ENCODE measurements around the gene DSG1.
"Not testable (repeated sequence)": the region's sequence is repeated elsewhere in the genome, so short reads cannot be mapped to it uniquely, and the experiment has no call there.

DSG1 gene

GRCh38 chr18:31317860-31318259 is at the start of gene DSG1:
TSS of gene DSG1 (plus strand) at chr18:31318160. CDS start at chr18:31318301, 141 bp downstream.
- in situ Hi-C loops (cut with HindIII; ENCODE audit: low pct_ligation_motif_present, low pct_unique_long_range_greater_than_20kb, low sequenced_read_pairs) = no loop called here

DNA sequence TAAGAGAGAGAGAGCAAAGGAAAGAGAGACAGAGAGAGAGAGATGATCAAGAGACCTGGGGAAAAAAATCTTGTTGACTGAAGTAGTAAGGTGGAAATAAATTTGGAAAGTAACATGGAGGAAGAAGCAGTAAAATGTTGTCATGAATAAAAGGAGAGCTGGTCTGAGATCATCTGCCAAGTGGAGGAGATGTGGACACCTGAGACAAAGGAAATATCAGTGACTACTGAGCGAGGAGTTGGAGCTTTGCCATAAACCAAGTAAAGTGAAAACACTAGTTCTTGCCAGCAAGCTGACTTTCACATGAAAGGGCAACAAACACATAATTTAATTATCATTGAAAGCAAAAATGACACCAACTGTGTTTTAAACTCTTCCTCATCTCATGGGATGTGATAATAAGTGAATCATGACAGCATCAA is 49.0 kb upstream of the DSG1 start:
- in situ Hi-C loops (cut with HindIII; ENCODE audit: low pct_ligation_motif_present, low pct_unique_long_range_greater_than_20kb, low sequenced_read_pairs) = no loop called here

More at GRCh38 chr18:31317860-31318259, at the start of gene DSG1:
- no peak for DNase-seq

DNA sequence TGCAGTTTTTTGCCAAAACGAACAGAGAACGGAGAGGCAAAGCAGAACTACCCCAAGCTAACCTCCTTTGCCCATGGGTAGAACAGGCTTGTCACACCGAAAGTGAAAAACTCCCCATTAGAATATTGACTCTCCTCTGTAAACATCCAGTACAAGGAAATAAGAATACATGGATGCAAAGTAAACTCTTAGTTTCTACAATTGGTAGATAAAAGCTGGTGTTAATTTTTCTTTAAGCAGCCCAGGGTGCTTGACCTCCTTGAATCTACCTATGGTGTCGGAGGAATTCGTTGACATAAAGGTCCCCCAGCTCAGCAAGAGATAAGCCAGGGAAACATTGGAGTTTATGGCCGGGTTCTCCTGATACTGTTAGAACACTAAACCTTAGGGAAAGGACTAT is 48.4 kb upstream of the DSG1 start:
- no peak for DNase-seq
- in situ Hi-C loops (cut with HindIII; ENCODE audit: low pct_ligation_motif_present, low pct_unique_long_range_greater_than_20kb, low sequenced_read_pairs) = no loop called here

More for the DNA sequence above, 49.0 kb upstream of the DSG1 start:
- no peak for DNase-seq

DNA sequence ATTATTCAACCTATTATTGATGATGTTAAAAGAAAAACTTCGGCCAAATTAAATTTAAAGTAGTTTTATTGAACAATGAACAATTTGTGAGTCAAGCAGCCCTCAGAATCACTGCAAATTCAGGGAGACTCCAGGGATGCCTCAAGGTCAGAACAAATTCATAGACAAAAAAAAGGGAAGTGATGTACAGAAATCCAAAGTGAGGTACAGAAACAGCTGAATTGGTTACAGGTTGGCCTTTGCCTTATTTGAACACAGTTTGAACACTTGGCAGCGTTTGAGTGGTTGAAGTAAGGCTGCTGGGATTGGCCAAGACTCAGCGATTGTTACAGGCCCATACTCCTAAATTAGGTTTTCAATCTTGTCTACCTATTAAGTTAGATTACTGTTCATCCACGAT is 47.4 kb upstream of the DSG1 start:
- in situ Hi-C loops (cut with HindIII; ENCODE audit: low pct_ligation_motif_present, low pct_unique_long_range_greater_than_20kb, low sequenced_read_pairs) = no loop called here

GRCh38 chr18:31273812-31274527 is 44.0 kb upstream of the DSG1 start:
- no peak for DNase-seq
- in situ Hi-C loops (cut with HindIII; ENCODE audit: low pct_ligation_motif_present, low pct_unique_long_range_greater_than_20kb, low sequenced_read_pairs) = no loop called here

More for the DNA sequence above, 47.4 kb upstream of the DSG1 start:
- no peak for DNase-seq

DNA sequence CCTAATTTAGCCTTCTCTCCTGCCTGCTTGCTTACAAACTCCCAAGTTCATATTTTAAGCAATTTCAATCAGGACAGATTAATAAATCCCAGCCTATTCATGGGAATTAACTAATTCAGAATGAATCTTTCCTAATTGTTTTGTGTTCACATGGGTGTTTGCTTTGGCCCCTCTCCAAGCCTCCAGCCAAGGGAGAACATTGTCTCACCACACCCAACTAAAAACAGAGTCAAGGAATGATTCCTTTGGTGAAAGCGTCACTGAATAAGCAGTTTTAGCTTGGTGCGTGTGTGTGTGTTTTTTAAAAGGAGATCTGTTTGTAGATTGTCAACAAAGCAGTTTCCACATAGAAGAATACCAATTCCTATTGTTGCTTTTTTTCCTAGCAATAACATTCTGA is 43.0 kb upstream of the DSG1 start:
- DNase-seq = no peak
- in situ Hi-C loops (cut with HindIII; ENCODE audit: low pct_ligation_motif_present, low pct_unique_long_range_greater_than_20kb, low sequenced_read_pairs) = no loop called here

- no peak for DNase-seq
- in situ Hi-C loops (cut with HindIII; ENCODE audit: low pct_ligation_motif_present, low pct_unique_long_range_greater_than_20kb, low sequenced_read_pairs) = no loop called here
These were observed 42.1 kb upstream of the DSG1 start for GRCh38 chr18:31275722-31276463.

DNA sequence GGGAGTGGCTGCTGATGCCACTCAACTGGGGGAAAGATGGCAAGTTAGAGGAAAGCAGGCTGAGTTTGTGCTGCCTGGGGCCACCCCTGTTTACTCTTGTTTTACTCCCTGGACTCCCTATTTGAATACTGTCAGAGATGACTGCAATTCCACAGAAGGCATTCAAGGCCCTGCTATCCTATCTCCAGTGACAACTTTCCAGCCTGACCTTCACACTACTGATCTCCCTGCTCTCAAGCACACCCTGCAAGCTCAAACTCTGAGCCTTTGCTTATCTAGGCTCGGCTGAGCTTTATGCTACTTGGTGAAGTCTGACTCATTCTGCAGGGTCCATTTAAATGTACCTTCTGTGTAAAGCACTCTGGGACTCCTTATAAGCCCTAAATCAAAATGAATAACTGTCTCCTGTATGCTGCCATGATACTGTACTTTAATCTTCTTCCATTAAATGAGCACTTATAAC is 39.3 kb upstream of the DSG1 start:
- DNase-seq = no peak
- in situ Hi-C loops (cut with HindIII; ENCODE audit: low pct_ligation_motif_present, low pct_unique_long_range_greater_than_20kb, low sequenced_read_pairs) = no loop called here

- no peak for DNase-seq
- in situ Hi-C loops (cut with HindIII; ENCODE audit: low pct_ligation_motif_present, low pct_unique_long_range_greater_than_20kb, low sequenced_read_pairs) = no loop called here
These were observed 37.5 kb upstream of the DSG1 start for GRCh38 chr18:31280502-31280901.

DNA sequence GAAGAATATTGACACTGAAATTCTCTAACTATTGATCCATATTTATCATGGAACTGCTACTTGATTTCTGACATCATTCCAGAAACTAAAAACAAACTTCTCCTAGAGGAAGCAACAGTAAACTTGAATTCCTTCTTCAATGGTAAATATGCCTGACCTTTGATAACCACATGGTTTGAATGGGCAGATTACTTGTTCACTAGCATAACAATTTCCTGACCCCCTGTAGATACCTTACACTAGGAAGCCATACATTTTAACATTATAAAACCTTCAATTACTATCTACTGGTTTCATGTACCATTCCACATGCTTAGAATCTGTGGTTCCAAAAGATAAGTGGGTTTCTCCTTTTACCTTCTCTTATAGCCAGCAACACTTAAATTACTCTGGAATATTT is 36.5 kb upstream of the DSG1 start:
- in situ Hi-C loops (cut with HindIII; ENCODE audit: low pct_ligation_motif_present, low pct_unique_long_range_greater_than_20kb, low sequenced_read_pairs) = no loop called here
- DNase-seq = no peak

- in situ Hi-C loops (cut with HindIII; ENCODE audit: low pct_ligation_motif_present, low pct_unique_long_range_greater_than_20kb, low sequenced_read_pairs) = not testable (repeated sequence)
These were observed 28.5 kb upstream of the DSG1 start for GRCh38 chr18:31289446-31289845.

DNA sequence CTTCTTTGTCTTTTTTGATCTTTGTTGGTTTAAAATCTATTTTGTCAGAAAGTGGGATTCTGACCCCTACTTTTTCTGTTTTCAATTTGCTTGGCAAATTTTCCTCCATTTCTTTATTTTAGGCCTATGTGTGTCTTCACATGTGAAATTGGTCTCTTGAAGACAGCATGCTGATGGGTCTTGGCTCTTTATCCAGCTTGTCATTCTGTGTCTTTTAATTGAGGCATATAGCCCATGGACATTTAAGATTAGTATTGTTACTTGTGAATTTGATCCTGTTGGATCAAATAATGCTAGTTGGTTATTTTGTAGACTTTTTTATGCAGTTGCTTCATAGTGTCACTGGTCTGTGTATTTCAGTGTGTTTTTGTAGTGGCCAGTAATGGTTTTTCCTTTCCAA is 26.3 kb upstream of the DSG1 start:
- in situ Hi-C loops (cut with HindIII; ENCODE audit: low pct_ligation_motif_present, low pct_unique_long_range_greater_than_20kb, low sequenced_read_pairs) = no loop called here

More at GRCh38 chr18:31289446-31289845, 28.5 kb upstream of the DSG1 start:
- not testable (repeated sequence) for DNase-seq

DNA sequence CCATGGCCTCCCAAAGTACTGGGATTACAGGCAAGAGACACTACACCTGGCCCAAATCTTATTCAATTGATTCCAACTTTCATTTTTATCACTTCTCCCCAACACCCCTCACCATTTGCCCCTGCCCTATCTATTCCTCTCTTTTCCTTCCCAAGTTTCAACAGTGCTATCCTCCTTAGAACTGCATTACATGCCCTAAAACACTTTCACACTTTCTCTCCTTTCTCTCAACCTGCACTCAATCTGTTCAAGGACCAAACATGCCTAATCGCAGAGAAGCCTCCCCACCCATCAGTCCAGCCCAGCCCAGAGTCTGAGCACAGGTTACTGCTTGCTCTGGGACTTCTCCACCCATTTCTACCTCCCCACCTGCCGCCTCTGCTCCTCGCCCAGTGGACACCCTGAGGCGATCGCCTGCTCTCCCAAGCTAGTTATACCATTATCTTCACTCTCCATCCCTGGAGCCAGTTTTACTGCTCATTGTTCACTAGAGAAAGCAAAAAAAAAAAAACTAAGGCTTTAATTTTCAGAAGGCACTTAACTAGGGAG is 23.7 kb upstream of the DSG1 start:
- DNase-seq = no peak
- in situ Hi-C loops (cut with HindIII; ENCODE audit: low pct_ligation_motif_present, low pct_unique_long_range_greater_than_20kb, low sequenced_read_pairs) = no loop called here

More for the DNA sequence above, 26.3 kb upstream of the DSG1 start:
- no peak for DNase-seq

- in situ Hi-C loops (cut with HindIII; ENCODE audit: low pct_ligation_motif_present, low pct_unique_long_range_greater_than_20kb, low sequenced_read_pairs) = no loop called here
- DNase-seq = no peak
These were observed 20.7 kb upstream of the DSG1 start for GRCh38 chr18:31297248-31297647.

GRCh38 chr18:31301201-31301655 is 16.7 kb upstream of the DSG1 start:
- in situ Hi-C loops (cut with HindIII; ENCODE audit: low pct_ligation_motif_present, low pct_unique_long_range_greater_than_20kb, low sequenced_read_pairs) = no loop called here
- no peak for DNase-seq

GRCh38 chr18:31302991-31303390 is 15.0 kb upstream of the DSG1 start:
- no peak for DNase-seq
- in situ Hi-C loops (cut with HindIII; ENCODE audit: low pct_ligation_motif_present, low pct_unique_long_range_greater_than_20kb, low sequenced_read_pairs) = no loop called here

DNA sequence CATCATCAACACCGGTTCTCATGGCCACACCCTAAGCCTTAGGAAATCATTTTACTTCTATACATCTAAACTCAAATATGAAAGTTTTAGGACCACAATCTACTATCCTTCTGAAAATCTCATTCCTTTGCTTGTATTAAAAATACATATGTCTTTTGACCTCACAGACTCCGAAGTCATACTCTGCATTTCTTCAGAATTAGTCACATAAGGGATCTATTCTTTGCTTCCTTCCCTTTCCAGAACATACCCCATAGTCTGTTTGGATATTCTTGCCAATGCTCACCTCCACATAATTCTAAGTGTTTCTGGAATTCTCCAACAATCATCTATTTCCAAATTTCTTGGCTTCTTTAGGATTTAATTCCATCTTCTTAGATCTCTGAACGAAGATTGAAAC is 14.2 kb upstream of the DSG1 start:
- in situ Hi-C loops (cut with HindIII; ENCODE audit: low pct_ligation_motif_present, low pct_unique_long_range_greater_than_20kb, low sequenced_read_pairs) = no loop called here

GRCh38 chr18:31309115-31309514 is 8.8 kb upstream of the DSG1 start:
- in situ Hi-C loops (cut with HindIII; ENCODE audit: low pct_ligation_motif_present, low pct_unique_long_range_greater_than_20kb, low sequenced_read_pairs) = no loop called here
- no peak for DNase-seq

More for the DNA sequence above, 14.2 kb upstream of the DSG1 start:
- DNase-seq = no peak

DNA sequence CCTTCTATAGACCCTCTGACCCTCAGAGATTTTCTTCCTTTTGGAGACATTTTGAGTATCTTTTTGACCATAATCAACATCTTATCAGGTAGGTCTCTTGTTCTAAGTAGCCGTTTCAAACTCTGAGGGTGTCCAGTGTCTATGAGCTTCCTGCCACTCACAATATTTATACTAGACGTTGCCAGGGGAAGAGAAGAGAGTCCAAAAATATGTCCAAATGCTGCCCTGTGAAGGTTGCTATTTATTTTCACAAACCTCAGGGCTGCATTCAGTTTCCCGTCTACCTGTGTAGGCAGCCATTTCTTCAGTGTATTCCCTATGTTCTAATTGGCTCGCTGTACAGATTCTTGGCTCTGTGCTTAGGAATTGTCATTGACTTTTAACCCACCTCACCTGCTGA is 986 bp upstream of the DSG1 start:
- in situ Hi-C loops (cut with HindIII; ENCODE audit: low pct_ligation_motif_present, low pct_unique_long_range_greater_than_20kb, low sequenced_read_pairs) = no loop called here
- DNase-seq = no peak
